DMS53 (cell line): ENCODE data around the gene SNRNP48.

Experiments used
- DNase-seq: peaks from one replicate; lab custom pipeline; 2025; lab: John Stamatoyannopoulos, UW

SNRNP48 gene

DNA sequence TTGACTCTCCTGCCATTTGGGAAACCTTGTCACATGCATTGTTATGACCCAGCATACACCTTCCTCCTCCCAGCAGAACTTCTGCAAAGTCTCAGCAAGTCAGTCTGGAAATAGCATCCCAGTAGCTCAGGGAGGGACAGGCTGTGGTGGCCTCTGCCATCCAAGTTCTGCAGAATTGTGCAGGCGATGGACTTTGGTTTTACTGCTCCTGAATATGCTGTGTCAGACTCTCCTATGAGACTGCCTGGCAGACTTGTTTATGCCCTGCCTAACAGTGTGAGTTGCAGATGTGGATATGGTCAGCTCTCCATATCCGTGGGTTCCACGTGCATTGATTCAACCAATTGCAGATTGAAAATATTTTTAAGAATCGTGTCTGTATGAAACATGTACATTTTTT lies 52.8 kb downstream of the SNRNP48 start:
- no peak for DNase-seq

GRCh38 chr6:7644417-7644816 lies 54.4 kb downstream of the SNRNP48 start:
- DNase-seq: no peak

DNA sequence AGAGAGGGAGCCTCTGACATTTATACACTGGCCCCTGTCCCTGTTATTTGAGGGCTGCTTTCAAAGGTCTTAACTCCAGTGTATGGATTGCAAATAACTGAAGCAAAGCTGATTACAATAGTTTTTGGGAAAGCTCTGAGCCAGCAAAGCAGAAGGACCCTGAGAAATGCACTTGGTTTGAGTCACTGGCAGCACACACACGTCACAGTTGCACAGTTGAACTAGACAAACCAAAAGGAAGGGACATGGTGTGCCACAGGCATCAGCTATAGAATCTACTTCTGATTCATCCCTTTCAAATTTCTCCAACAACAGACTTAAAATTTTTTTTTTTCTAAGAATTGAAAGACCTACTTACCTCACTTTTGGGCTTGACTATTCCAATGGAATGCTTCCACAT lies 56.4 kb downstream of the SNRNP48 start:
- no peak for DNase-seq

DNA sequence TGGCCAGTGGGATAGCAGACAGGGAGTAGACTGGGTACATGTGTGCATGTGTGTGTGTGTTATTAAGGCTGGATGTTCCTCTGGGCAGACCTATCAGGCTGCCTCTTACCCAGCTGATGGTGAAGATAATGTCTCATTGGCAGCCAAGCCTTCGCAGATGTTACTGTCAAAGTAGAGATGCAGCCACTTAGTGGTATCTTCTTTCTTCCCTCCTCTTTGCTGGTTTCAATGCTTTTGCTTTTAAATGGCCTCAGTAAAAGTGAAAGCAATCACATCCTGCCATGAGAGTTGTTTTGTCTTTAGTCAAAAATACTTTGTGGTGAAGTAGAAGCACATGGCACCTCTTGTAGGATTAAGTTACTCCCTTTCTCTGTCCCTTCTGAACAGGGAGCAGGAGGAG lies 57.5 kb downstream of the SNRNP48 start:
- no peak for DNase-seq

- DNase-seq: no peak
Observed at GRCh38 chr6:7649037-7649810, 59.2 kb downstream of the SNRNP48 start.

DNA sequence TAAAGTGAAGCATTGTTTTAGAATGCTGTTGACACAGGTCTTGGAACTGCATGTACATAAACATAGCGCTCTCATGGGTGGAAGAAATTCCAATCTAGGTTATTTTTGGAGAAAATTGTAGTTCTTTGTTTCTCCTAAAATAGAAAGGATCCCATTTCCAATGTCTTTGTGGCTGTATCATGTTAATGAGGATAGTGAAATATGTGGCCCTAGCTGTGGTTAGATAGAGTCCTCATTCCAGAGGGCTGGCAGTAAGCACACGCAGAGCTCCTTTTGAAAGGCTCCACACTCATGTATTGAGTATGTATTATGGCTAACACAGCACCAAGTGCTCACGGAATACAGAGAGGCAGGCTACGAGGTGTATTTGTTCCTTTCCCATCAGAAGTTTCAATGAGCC lies 60.9 kb downstream of the SNRNP48 start:
- DNase-seq: no peak

GRCh38 chr6:7652957-7653356 lies 63.0 kb downstream of the SNRNP48 start:
- no peak for DNase-seq

DNA sequence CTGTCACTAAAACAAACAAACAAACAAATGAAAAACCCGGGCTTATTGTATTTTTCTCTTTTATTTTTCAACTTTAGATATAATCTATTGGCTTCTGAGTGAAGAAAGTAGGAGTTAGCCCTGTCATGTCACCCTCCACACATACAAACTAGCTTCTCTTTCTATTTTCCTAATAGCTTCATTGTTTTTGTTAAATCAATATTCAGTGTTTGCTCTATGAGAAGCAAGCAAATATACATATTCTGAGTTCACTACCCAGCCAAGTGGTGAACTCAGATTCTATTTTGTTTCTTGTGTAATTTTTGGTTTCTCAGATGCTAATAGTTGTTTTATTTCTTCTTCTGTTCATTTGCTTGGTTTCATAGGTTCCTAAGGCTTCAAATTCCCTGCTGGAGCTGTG lies 66.4 kb downstream of the SNRNP48 start:
- DNase-seq: no peak

- DNase-seq: no peak
Observed at GRCh38 chr6:7658543-7658942, 68.5 kb downstream of the SNRNP48 start.

DNA sequence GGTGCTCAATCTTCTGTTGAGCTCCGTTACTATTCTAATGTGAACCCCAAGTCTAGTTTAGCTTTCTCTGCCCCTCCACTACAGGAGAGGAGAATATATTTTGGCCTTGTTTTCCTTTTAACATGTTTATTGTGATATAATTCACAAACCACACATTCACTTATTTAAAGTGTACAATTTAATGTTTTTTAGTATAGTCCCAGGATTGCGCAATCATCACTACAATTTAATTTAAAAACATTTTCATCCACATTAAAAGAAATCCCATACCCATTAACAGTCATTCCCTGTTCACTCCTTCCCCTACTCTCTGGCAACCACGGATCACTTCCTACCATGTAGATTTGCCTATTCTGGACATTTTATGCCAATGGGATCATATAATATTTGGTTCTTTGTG lies 71.4 kb downstream of the SNRNP48 start:
- DNase-seq: no peak
